Epithelial cell of esophagus (primary cell): ENCODE results near the gene BTG2.
A peak's percentile ranks its signal among the peaks of the same experiment; 100 is the strongest.
"Not testable (repeated sequence)": the region's sequence is repeated elsewhere in the genome, so short reads cannot be mapped to it uniquely, and the experiment has no call there.

Experiments used
- DNase-seq: peaks from one replicate; pipeline ENCODE4 v3.0.0; 2010; ENCODE audit warnings: low read depth
- H3K4me3 ChIP-seq: 2 replicates; pipeline ENCODE4 v1.5.1; 2011; ENCODE audit warnings: mild to moderate bottlenecking, low read length, control low read depth
- TF ChIP-seq, protein P1 (sequence below): IDR thresholded peaks from 2 replicates; pipeline ENCODE4 v1.5.1; 2011; ENCODE audit warnings: low read depth, mild to moderate bottlenecking, low read length, control low read depth, inconsistent platforms; ENCODE audit not compliant: insufficient read depth; ENCODE audit errors: missing control alignments

Gene BTG2

GRCh38 chr1:203304919-203305808, at the start of gene BTG2:
Gene BTG2 (plus strand): TSS chr1:203305519. CDS start chr1:203305607, 88 bp downstream.
- DNase-seq: peak; percentile 93
- peak within 1 kb of the TSS; percentile 100 for H3K4me3 ChIP-seq
- TF ChIP-seq, protein P1, sequence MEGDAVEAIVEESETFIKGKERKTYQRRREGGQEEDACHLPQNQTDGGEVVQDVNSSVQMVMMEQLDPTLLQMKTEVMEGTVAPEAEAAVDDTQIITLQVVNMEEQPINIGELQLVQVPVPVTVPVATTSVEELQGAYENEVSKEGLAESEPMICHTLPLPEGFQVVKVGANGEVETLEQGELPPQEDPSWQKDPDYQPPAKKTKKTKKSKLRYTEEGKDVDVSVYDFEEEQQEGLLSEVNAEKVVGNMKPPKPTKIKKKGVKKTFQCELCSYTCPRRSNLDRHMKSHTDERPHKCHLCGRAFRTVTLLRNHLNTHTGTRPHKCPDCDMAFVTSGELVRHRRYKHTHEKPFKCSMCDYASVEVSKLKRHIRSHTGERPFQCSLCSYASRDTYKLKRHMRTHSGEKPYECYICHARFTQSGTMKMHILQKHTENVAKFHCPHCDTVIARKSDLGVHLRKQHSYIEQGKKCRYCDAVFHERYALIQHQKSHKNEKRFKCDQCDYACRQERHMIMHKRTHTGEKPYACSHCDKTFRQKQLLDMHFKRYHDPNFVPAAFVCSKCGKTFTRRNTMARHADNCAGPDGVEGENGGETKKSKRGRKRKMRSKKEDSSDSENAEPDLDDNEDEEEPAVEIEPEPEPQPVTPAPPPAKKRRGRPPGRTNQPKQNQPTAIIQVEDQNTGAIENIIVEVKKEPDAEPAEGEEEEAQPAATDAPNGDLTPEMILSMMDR: no peak

DNA sequence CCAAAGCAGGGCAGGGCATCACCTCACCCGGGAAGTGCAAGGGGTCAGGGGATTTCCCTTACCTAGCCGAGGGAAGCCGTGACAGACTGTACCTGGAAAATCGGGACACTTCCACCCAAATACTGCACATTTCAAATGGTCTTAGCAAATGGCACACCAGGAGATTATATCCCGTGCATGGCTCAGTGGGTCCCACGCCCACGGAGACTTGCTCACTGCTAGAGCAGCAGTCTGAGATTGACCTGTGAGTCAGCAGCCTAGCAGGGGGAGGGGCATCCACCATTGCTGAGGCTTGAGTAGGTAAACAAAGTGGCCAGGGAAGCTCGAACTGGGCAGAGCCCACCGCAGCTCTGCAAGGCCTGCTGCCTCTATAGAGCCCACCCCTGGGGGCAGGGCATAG, 48.7 kb upstream of the BTG2 start:
- not testable (repeated sequence) for DNase-seq

DNA sequence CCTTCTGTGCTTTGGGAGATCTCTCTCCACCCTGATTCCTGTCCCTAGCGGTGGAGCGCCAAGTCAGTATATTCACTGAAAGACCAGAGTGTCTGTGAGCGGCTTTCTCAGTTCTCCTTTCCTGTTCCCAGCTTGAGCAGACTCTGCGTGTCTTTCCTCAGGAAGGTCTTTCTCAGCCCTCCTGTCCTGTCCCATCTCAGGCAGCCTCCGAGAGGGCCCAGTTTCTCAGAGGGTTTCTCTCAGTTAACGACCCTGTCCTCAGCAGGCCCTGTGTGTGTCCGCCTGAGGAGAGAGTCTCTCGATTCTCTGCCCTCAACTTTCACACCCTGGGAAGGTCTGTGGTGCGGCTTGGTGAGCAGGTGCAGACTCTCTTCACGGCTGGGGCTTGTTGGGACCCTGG, 41.8 kb upstream of the BTG2 start:
- DNase-seq: no peak
- TF ChIP-seq, protein P1: no peak

More for the DNA sequence above, 48.7 kb upstream of the BTG2 start:
- H3K4me3 ChIP-seq: not testable (repeated sequence)

GRCh38 chr1:203264052-203264501, 41.2 kb upstream of the BTG2 start:
- TF ChIP-seq, protein P1: no peak
- no peak overlapping the region for H3K4me3 ChIP-seq
- peak; percentile 56 for DNase-seq

More for the DNA sequence above, 41.8 kb upstream of the BTG2 start:
- no peak overlapping the region for H3K4me3 ChIP-seq

GRCh38 chr1:203265541-203265940, 39.8 kb upstream of the BTG2 start:
- TF ChIP-seq, protein P1: no peak
- peak; percentile 76 for DNase-seq
- H3K4me3 ChIP-seq: no peak overlapping the region

GRCh38 chr1:203266140-203266539, 39.2 kb upstream of the BTG2 start:
- not testable (repeated sequence) for H3K4me3 ChIP-seq, DNase-seq

- TF ChIP-seq, protein P1: peak; percentile 98
- DNase-seq: peak; percentile 86
Observed at GRCh38 chr1:203267347-203267846, 37.9 kb upstream of the BTG2 start.

DNA sequence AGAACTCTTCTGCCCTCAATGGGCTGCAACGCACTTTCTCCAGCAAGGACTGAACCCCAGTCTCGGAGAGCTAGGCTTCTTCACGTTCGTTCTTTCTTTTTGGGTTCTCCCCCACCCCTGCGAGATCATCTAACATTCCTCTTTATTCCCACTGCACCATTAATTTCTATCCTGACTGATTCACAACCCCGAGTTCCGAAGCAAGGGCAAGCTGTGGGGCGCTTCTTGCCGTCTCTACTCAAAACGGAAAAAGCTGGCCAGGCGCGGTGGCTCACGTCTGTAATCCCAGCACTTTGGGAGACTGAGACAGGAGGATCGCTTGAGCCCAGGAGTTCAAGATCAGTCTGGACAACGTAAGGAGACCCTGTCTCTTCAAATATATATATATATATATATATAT, 37.4 kb upstream of the BTG2 start:
- TF ChIP-seq, protein P1: no peak
- H3K4me3 ChIP-seq: peak overlapping the region; percentile 65

More at GRCh38 chr1:203267347-203267846, 37.9 kb upstream of the BTG2 start:
- peak overlapping the region; percentile 65 for H3K4me3 ChIP-seq

More for the DNA sequence above, 37.4 kb upstream of the BTG2 start:
- no peak for DNase-seq
